A549 (cell line): ENCODE data around the gene TMEM232.

Experiments
- JUN ChIP-seq, 2 experiments: fragments of >200 bp; sonication (Bioruptor Twin); formaldehyde crosslinking; IDR thresholded peaks; 2 replicates in 1 of 2; 3 replicates in 1 of 2; pipeline ENCODE4 v1.6.1; 2016 to 2017
- KDM1A ChIP-seq: fragments of 200-600 bp; sonication (generic); IDR thresholded peaks from 2 replicates; pipeline ENCODE4 v1.6.1; 2016; ENCODE audit warnings: low read depth, mild to moderate bottlenecking
- POLR2A ChIP-seq: IDR thresholded peaks from 2 replicates; pipeline ENCODE4 v1.6.1; 2012; ENCODE audit warnings: mild to moderate bottlenecking, low read length
- RAD21 ChIP-seq, 2 experiments: fragments of >200 bp in 1 of 2; sonication (Bioruptor Twin) in 1 of 2; formaldehyde crosslinking in 1 of 2; IDR thresholded peaks in 1 of 2; conservative IDR thresholded peaks in 1 of 2; 2 replicates in 1 of 2; 3 replicates in 1 of 2; pipeline ENCODE4 v1.6.1; 2012 to 2018; ENCODE audit warnings: inconsistent platforms in 1 of 2
- RFX5 ChIP-seq: fragments of 450-650 bp; IDR thresholded peaks from 2 replicates; pipeline ENCODE4 v1.7.1; 2014; ENCODE audit warnings: antibody characterized with exemption, mild to moderate bottlenecking, moderate library complexity
- TF ChIP-seq, protein P1 (sequence below): fragments of >200 bp; sonication (Bioruptor Twin); formaldehyde crosslinking; IDR thresholded peaks from 3 replicates; pipeline ENCODE4 v1.5.1; 2016
- TF ChIP-seq, protein P2 (sequence below): IDR thresholded peaks from 2 replicates; pipeline ENCODE4 v1.6.1; 2012

DNA sequence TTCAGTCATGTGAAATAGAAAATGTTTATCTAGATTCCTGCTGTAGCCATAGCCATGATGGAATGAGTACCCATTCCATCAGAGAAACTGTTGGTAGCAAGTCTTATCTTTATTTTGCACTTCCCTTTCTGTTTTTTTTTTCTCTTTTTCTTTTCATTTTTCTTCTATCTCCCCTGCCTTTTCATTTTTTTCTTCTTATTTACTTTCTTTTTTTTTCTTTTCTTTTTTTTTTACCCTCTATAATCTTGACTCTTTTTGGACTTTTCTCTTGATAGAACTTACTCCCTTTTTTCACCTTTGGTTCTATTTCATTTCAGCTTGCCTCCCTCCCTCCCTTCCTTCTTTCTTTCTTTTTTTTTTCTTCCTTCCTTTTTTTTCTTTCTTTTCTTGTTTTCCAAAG is 27.7 kb upstream of the TMEM232 start:
- TF ChIP-seq, protein P1, sequence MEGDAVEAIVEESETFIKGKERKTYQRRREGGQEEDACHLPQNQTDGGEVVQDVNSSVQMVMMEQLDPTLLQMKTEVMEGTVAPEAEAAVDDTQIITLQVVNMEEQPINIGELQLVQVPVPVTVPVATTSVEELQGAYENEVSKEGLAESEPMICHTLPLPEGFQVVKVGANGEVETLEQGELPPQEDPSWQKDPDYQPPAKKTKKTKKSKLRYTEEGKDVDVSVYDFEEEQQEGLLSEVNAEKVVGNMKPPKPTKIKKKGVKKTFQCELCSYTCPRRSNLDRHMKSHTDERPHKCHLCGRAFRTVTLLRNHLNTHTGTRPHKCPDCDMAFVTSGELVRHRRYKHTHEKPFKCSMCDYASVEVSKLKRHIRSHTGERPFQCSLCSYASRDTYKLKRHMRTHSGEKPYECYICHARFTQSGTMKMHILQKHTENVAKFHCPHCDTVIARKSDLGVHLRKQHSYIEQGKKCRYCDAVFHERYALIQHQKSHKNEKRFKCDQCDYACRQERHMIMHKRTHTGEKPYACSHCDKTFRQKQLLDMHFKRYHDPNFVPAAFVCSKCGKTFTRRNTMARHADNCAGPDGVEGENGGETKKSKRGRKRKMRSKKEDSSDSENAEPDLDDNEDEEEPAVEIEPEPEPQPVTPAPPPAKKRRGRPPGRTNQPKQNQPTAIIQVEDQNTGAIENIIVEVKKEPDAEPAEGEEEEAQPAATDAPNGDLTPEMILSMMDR = no peak
- TF ChIP-seq KDM1A = no peak
- TF ChIP-seq, protein P2, sequence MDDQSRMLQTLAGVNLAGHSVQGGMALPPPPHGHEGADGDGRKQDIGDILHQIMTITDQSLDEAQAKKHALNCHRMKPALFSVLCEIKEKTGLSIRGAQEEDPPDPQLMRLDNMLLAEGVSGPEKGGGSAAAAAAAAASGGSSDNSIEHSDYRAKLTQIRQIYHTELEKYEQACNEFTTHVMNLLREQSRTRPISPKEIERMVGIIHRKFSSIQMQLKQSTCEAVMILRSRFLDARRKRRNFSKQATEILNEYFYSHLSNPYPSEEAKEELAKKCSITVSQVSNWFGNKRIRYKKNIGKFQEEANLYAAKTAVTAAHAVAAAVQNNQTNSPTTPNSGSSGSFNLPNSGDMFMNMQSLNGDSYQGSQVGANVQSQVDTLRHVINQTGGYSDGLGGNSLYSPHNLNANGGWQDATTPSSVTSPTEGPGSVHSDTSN = no peak
- no peak for TF ChIP-seq POLR2A
- no peak for TF ChIP-seq RAD21 (conservative IDR thresholded peaks at IDR 0.05 in 1 of 2, IDR thresholded peaks at IDR 0.05 in 1 of 2)
- no peak for TF ChIP-seq RFX5
- no peak for TF ChIP-seq JUN (IDR thresholded peaks at IDR 0.05)
